Measurements from ENCODE around the gene MOB4.
"Not testable (repeated sequence)": the region's sequence is repeated elsewhere in the genome, so short reads cannot be mapped to it uniquely, and the experiment has no call there.

MOB4 gene

GRCh38 chr2:197480165-197481036 lies 35.5 kb upstream of the MOB4 start:
- no peaks in the 10 kb centered on the region for H3K79me2 ChIP-seq (ENCODE audit: low read length)
- H3K4me3 ChIP-seq (ENCODE audit: low read length): no peak overlapping the region
- H3K9me2 ChIP-seq (replicated peaks; ENCODE audit: insufficient read depth, low read length): no peaks in the 10 kb centered on the region
- no peaks in the 10 kb centered on the region for H3K36me3 ChIP-seq (replicated peaks; ENCODE audit: insufficient read depth, low read length)
- H4K20me1 ChIP-seq (ENCODE audit: insufficient read depth, low read length): no peaks in the 10 kb centered on the region
- H2AFZ ChIP-seq (ENCODE audit: low read length): no peak overlapping the region
- no peaks in the 10 kb centered on the region for H3K9me3 ChIP-seq (replicated peaks; ENCODE audit: insufficient read depth, low read length)
- H3K4me1 ChIP-seq (ENCODE audit: low read length): peaks cover 37% of the 10 kb centered on the region
- H3K9ac ChIP-seq (ENCODE audit: low read length): no peak overlapping the region
- TF ChIP-seq CTCF (IDR thresholded peaks at IDR 0.05; ENCODE audit: low read length): no peak
- TF ChIP-seq EZH2 (optimal IDR thresholded peaks at IDR 0.05; ENCODE audit: low read depth, low read length): no peak
- peaks cover 40% of the 10 kb centered on the region for H3F3A ChIP-seq (ENCODE audit: insufficient read depth, low read length)
- H3K4me2 ChIP-seq (ENCODE audit: low read depth, low read length): no peak overlapping the region
- no peak for DNase-seq
- no peak overlapping the region for H3K27ac ChIP-seq (ENCODE audit: low read length)
- no peaks in the 10 kb centered on the region for H3K27me3 ChIP-seq (replicated peaks; ENCODE audit: insufficient read depth, low read length)

- H3K9ac ChIP-seq (ENCODE audit: low read length): not testable (repeated sequence)
- H3F3A ChIP-seq (ENCODE audit: insufficient read depth, low read length): peaks cover 39% of the 10 kb centered on the region
These were observed 31.6 kb upstream of the MOB4 start for GRCh38 chr2:197484248-197484647.

GRCh38 chr2:197486175-197486574 lies 29.7 kb upstream of the MOB4 start:
- Histone ChIP-seq H3K27me3 (replicated peaks; ENCODE audit: insufficient read depth, low read length) (no peaks in the 10 kb centered on the region), H3K4me3 (ENCODE audit: low read length) (no peak overlapping the region), H3K4me2 (ENCODE audit: low read depth, low read length) (no peak overlapping the region), H3K79me2 (ENCODE audit: low read length) (peaks cover 32% of the 10 kb centered on the region), H2AFZ (ENCODE audit: low read length) (no peak overlapping the region), H4K20me1 (ENCODE audit: insufficient read depth, low read length) (no peaks in the 10 kb centered on the region; the same call in 1 of the 2 replicates), H3K9ac (ENCODE audit: low read length) (no peak overlapping the region), H3F3A (ENCODE audit: insufficient read depth, low read length) (peaks cover 56% of the 10 kb centered on the region), H3K27ac (ENCODE audit: low read length) (no peak overlapping the region), H3K9me2 (replicated peaks; ENCODE audit: insufficient read depth, low read length) (no peaks in the 10 kb centered on the region), H3K9me3 (replicated peaks; ENCODE audit: insufficient read depth, low read length) (no peaks in the 10 kb centered on the region), H3K36me3 (replicated peaks; ENCODE audit: insufficient read depth, low read length) (peaks cover 41% of the 10 kb centered on the region), H3K4me1 (ENCODE audit: low read length) (peaks cover 10% of the 10 kb centered on the region)
- TF ChIP-seq EZH2phosphoT487 (IDR thresholded peaks at IDR 0.05; ENCODE audit: low read length): no peak
- TF ChIP-seq CTCF (IDR thresholded peaks at IDR 0.05; ENCODE audit: low read length): no peak
- TF ChIP-seq EZH2 (optimal IDR thresholded peaks at IDR 0.05; ENCODE audit: low read depth, low read length): no peak
- no peak for DNase-seq

More at GRCh38 chr2:197484248-197484647, 31.6 kb upstream of the MOB4 start:
- not testable (repeated sequence) for DNase-seq; H3K9me2 ChIP-seq (replicated peaks; ENCODE audit: insufficient read depth, low read length); H3K27me3 ChIP-seq (replicated peaks; ENCODE audit: insufficient read depth, low read length); H2AFZ ChIP-seq (ENCODE audit: low read length); H3K9me3 ChIP-seq (replicated peaks; ENCODE audit: insufficient read depth, low read length); H3K4me2 ChIP-seq (ENCODE audit: low read depth, low read length); H4K20me1 ChIP-seq (ENCODE audit: insufficient read depth, low read length); H3K4me3 ChIP-seq (ENCODE audit: low read length); H3K27ac ChIP-seq (ENCODE audit: low read length)
- Histone ChIP-seq H3K79me2 (ENCODE audit: low read length) (peaks cover 13% of the 10 kb centered on the region), H3K4me1 (ENCODE audit: low read length) (peaks cover 18% of the 10 kb centered on the region), H3K36me3 (replicated peaks; ENCODE audit: insufficient read depth, low read length) (peaks cover 24% of the 10 kb centered on the region)

- Histone ChIP-seq H3K27me3 (replicated peaks; ENCODE audit: insufficient read depth, low read length) (no peaks in the 10 kb centered on the region), H3K4me3 (ENCODE audit: low read length) (no peak overlapping the region), H3K4me1 (ENCODE audit: low read length) (peaks cover 4% of the 10 kb centered on the region; the same call in 1 of the 2 replicates), H3K9ac (ENCODE audit: low read length) (no peak overlapping the region), H3K4me2 (ENCODE audit: low read depth, low read length) (no peak overlapping the region), H3K9me2 (replicated peaks; ENCODE audit: insufficient read depth, low read length) (no peaks in the 10 kb centered on the region), H2AFZ (ENCODE audit: low read length) (no peak overlapping the region), H3F3A (ENCODE audit: insufficient read depth, low read length) (peaks cover 56% of the 10 kb centered on the region), H3K79me2 (ENCODE audit: low read length) (peaks cover 44% of the 10 kb centered on the region), H4K20me1 (ENCODE audit: insufficient read depth, low read length) (no peaks in the 10 kb centered on the region; the same call in 1 of the 2 replicates), H3K9me3 (replicated peaks; ENCODE audit: insufficient read depth, low read length) (no peaks in the 10 kb centered on the region), H3K27ac (ENCODE audit: low read length) (no peak overlapping the region), H3K36me3 (replicated peaks; ENCODE audit: insufficient read depth, low read length) (peaks cover 51% of the 10 kb centered on the region)
- TF ChIP-seq CTCF (IDR thresholded peaks at IDR 0.05; ENCODE audit: low read length): no peak
- no peak for TF ChIP-seq EZH2phosphoT487 (IDR thresholded peaks at IDR 0.05; ENCODE audit: low read length)
- TF ChIP-seq EZH2 (optimal IDR thresholded peaks at IDR 0.05; ENCODE audit: low read depth, low read length): no peak
- no peak for DNase-seq
These were observed 28.5 kb upstream of the MOB4 start for GRCh38 chr2:197487385-197487784.

Data from MM.1S (cell line).